HS-5 (cell line): Measurements from ENCODE around the gene TNKS1BP1.

Source experiments
- DNase-seq: peaks from one replicate; pipeline ENCODE4 v3.0.0-alpha.2; 2012; ENCODE audit warnings: low read depth

The TNKS1BP1 gene

DNA sequence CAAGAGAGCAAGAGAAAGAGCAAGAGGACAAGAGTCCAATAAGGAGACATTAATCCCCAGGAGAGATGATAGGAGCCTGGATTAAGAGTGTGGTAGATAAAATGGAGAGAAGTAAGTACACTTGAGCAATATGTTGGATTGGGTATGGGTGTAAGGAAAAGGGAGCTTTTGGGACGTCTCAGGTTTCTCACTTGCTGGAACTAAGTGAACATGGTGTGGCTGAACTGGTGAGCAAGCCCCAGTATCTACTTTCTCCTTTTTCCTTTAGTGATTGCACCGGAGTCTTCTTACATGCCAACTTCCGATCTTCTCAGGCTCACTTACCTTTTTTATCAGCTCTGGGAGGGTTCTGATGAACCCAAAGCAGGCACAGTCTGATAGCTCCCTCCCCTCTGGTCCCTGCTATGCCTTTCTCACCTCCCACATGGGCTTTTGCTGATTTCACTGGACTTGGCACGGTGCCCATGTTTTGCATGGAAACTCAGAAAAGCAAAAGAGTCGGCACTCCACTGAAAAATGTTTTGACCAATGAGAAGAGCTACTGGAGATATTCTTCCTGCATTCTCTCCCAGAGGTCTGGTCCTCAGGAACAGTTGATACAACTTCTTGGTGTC is 73.2 kb downstream of the TNKS1BP1 start:
- DNase-seq, result no peak

DNA sequence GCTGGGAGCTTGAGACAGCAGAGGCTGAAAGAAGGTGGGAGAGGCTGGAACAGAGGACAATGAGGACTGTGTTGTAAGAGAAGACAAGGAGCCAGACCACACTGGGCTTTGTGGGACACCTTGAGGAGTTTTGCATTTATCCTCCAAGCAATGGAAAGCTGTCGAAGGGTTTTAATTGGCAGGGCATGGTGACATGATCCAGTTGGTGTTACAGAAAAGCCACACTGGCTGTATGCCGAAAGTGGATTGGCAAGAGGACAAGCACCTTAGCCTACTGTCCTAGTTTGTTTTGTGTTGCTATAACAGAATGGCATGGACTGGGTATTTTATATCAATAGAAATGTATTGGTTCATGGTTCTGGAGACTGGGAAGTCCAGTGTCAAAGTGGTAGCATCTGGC is 73.7 kb downstream of the TNKS1BP1 start:
- DNase-seq, result no peak
